ENCODE results near the gene ZNF221.

DNA sequence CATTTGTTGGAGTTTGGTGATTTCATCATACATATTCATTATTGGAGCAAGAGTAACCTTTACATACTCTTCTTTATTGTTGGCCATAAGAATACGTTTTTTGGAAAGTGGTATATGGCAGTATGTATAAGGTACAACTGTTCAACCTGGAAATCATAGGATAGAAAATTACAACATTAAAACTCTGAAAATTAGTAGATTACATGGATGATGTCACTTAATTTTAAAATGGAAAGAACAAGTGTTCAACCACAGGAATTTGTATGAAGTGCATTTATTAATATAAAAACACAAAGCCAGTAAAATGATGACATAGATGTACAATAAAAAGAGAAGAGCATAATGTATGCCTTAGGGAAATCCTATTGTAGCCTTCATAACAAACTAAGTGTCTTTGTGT is 25.7 kb downstream of the ZNF221 start:
- TF ChIP-seq CTCF (IDR thresholded peaks at IDR 0.05), result no peak
- no peak for TF ChIP-seq REST (IDR thresholded peaks at IDR 0.05; ENCODE audit: insufficient read depth in 1 of 2, low read depth in 2 of 2, low read length in 1 of 2)
- no peak for TF ChIP-seq TCF7L2 (IDR thresholded peaks at IDR 0.05; ENCODE audit: low read depth, low read length)
- TF ChIP-seq SIN3A (IDR thresholded peaks at IDR 0.05; ENCODE audit: borderline replicate concordance, insufficient read depth, low read depth, low read length), result no peak
